ENCODE results near the gene DNASE1L3. TPM values are rescaled to one million over a fixed set of nuclear protein-coding genes. Genes with fewer than 3 reads are reported as not detected.
A peak's percentile ranks its signal among the peaks of the same experiment; 100 is the strongest.

DNASE1L3 gene
- total and polyA plus RNA-seq, 2 of the 13 experiments (the other 11 are each of a cell fraction or from before 2014, with no cell fraction given) = 0.86 to 1.7 TPM

DNA sequence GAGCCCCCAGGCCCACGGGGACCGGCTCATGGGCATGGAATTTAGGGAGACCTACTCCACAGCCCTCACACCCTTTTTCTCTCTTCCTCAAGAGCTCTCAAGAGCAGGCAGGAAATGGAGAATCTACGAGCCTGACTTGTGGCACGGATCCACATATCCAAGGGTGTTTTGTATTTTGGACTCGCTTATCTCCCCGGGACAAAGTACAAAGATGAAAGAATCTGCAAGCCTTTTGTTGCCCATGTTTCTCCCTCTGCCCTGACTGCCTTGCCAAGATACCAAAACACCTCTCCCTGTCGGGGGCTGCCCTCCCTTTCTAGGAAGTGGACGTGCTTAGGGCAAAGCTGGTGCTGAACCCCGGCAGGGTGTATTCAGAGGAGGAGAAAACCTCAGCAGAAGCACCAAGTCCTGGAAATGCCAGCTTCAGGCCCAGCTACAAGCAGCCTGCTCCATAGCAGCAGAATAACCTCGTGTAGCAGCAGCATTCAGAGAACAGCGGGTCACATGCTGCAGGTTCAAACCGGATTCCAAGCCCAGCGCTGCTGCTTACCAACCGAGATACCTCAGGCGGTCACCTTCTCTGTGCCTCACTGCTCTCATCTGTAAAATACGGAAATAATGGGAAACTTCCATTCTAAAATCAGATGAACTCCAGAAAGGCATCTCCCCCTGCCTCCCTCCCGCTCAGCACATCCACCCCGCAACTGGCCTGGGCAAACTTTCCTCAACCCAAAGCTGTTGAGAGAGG is 35.2 kb downstream of the DNASE1L3 start (continued):
- TF ChIP-seq ZBTB4 (CRISPR knock-in tag; IDR thresholded peaks at IDR 0.05; ENCODE audit: borderline replicate concordance) (0 out of 2 replicates have a peak, but pooled peaks have one; percentile 23), ZNF580 (CRISPR knock-in tag; IDR thresholded peaks at IDR 0.05; ENCODE audit: borderline replicate concordance, low read depth) (peak; percentile 49; the same call in 1 of the 2 replicates), ZBTB26 (CRISPR knock-in tag; IDR thresholded peaks at IDR 0.05; ENCODE audit: borderline replicate concordance) (0 out of 2 replicates have a peak, but pooled peaks have one; percentile 61), ZNF12 (CRISPR knock-in tag; IDR thresholded peaks at IDR 0.05) (0 out of 2 replicates have a peak, but pooled peaks have one; percentile 32), ZMAT3 (CRISPR knock-in tag; conservative IDR thresholded peaks at IDR 0.05) (peak; percentile 38; the same call in 1 of the 2 replicates), ZBTB42 (CRISPR knock-in tag; IDR thresholded peaks at IDR 0.05) (no peak), ZKSCAN1 (IDR thresholded peaks at IDR 0.05; ENCODE audit: low read length) (no peak), YEATS4 (CRISPR knock-in tag; IDR thresholded peaks at IDR 0.05; ENCODE audit: borderline replicate concordance) (peak; percentile 53; the same call in 1 of the 2 replicates), KLF12 (CRISPR knock-in tag; IDR thresholded peaks at IDR 0.05; ENCODE audit: borderline replicate concordance) (0 out of 2 replicates have a peak, but pooled peaks have one; percentile 36), HNRNPLL (IDR thresholded peaks at IDR 0.05; ENCODE audit: low read depth, low read length, poor library complexity, severe bottlenecking) (no peak), ZNF768 (CRISPR knock-in tag; IDR thresholded peaks at IDR 0.05) (peak; percentile 77), ZNF800 (CRISPR knock-in tag; IDR thresholded peaks at IDR 0.05) (peak; percentile 67; the same call in 1 of the 2 replicates), MED8 (CRISPR knock-in tag; IDR thresholded peaks at IDR 0.05; ENCODE audit: insufficient replicate concordance) (peak; percentile 39), ATRX (CRISPR knock-in tag; IDR thresholded peaks at IDR 0.05; ENCODE audit: borderline replicate concordance) (no peak), MIER2 (CRISPR knock-in tag; IDR thresholded peaks at IDR 0.05) (peak; percentile 47; the same call in 1 of the 2 replicates), JUN (CRISPR knock-in tag; IDR thresholded peaks at IDR 0.05) (peak; percentile 50; the same call in 1 of the 2 replicates), ZNF772 (CRISPR knock-in tag; IDR thresholded peaks at IDR 0.05) (peak; percentile 83; the same call in 1 of the 2 replicates), IRX3 (CRISPR knock-in tag; IDR thresholded peaks at IDR 0.05; ENCODE audit: borderline replicate concordance, low read depth) (0 out of 2 replicates have a peak, but pooled peaks have one; percentile 38), ZNF776 (CRISPR knock-in tag; IDR thresholded peaks at IDR 0.05) (0 out of 2 replicates have a peak, but pooled peaks have one; percentile 39)
- TF ChIP-seq, protein P1, sequence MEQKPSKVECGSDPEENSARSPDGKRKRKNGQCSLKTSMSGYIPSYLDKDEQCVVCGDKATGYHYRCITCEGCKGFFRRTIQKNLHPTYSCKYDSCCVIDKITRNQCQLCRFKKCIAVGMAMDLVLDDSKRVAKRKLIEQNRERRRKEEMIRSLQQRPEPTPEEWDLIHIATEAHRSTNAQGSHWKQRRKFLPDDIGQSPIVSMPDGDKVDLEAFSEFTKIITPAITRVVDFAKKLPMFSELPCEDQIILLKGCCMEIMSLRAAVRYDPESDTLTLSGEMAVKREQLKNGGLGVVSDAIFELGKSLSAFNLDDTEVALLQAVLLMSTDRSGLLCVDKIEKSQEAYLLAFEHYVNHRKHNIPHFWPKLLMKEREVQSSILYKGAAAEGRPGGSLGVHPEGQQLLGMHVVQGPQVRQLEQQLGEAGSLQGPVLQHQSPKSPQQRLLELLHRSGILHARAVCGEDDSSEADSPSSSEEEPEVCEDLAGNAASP (CRISPR knock-in tag; IDR thresholded peaks at IDR 0.05; ENCODE audit: borderline replicate concordance) = peak; percentile 83; the same call in 1 of the 2 replicates
